SK-N-SH treated with all-trans-retinoic acid at 6 μM for 48 hours (cell line): Measurements from ENCODE around the gene GOLGA1.

Experiments used
- ATAC-seq: fragments of 200-7000 bp; cut with Tn5 transposase; 3 replicates; pipeline ENCODE4 v1.9.1; 2020; ENCODE audit warnings: mild to moderate bottlenecking, moderate library complexity
- ARNTL ChIP-seq: fragments of 450-650 bp; formaldehyde crosslinking; IDR thresholded peaks from 2 replicates; pipeline ENCODE4 v1.5.0; 2020; ENCODE audit warnings: low read depth, mild to moderate bottlenecking, moderate library complexity, borderline replicate concordance
- BACH2 ChIP-seq: fragments of 250-450 bp; sonication (Bioruptor Pico); IDR thresholded peaks from 2 replicates; pipeline ENCODE4 v1.9.0; 2021; ENCODE audit warnings: mild to moderate bottlenecking, borderline replicate concordance
- CREB5 ChIP-seq: fragments of 250-450 bp; sonication (Bioruptor Pico); IDR thresholded peaks from 2 replicates; pipeline ENCODE4 v1.5.1; 2020; ENCODE audit warnings: low read depth, mild to moderate bottlenecking, moderate library complexity
- CSDC2 ChIP-seq: fragments of 250-450 bp; sonication (Bioruptor Pico); IDR thresholded peaks from 2 replicates; pipeline ENCODE4 v1.5.0; 2020; ENCODE audit warnings: mild to moderate bottlenecking, moderate library complexity
- CSRNP3 ChIP-seq: fragments of 250-450 bp; sonication (Bioruptor Pico); IDR thresholded peaks from 2 replicates; pipeline ENCODE4 v1.5.1; 2021; ENCODE audit warnings: mild to moderate bottlenecking, moderate library complexity
- ESRRG ChIP-seq: fragments of 250-450 bp; sonication (Bioruptor Pico); IDR thresholded peaks from 2 replicates; pipeline ENCODE4 v1.6.1; 2021; ENCODE audit warnings: mild to moderate bottlenecking
- GLIS3 ChIP-seq: fragments of 250-450 bp; sonication (Bioruptor Pico); IDR thresholded peaks from 2 replicates; pipeline ENCODE4 v1.5.0; 2020; ENCODE audit warnings: mild to moderate bottlenecking, moderate library complexity
- ISL1 ChIP-seq: fragments of 250-450 bp; sonication (Bioruptor Pico); IDR thresholded peaks from 2 replicates; pipeline ENCODE4 v2.1.2; 2022; ENCODE audit warnings: mild to moderate bottlenecking, moderate library complexity
- PATZ1 ChIP-seq: fragments of 250-450 bp; sonication (Bioruptor Pico); IDR thresholded peaks from 2 replicates; pipeline ENCODE4 v1.8.0; 2020; ENCODE audit warnings: mild to moderate bottlenecking, moderate library complexity, borderline replicate concordance
- POU6F1 ChIP-seq: fragments of 250-450 bp; sonication (Bioruptor Pico); IDR thresholded peaks from 2 replicates; pipeline ENCODE4 v1.8.0; 2021; ENCODE audit warnings: low read depth, mild to moderate bottlenecking, moderate library complexity, borderline replicate concordance
- PPARA ChIP-seq: fragments of 250-450 bp; sonication (Bioruptor Pico); IDR thresholded peaks from 2 replicates; pipeline ENCODE4 v1.5.0; 2020; ENCODE audit warnings: mild to moderate bottlenecking, borderline replicate concordance
- RARB ChIP-seq: fragments of 250-450 bp; sonication (Bioruptor Pico); IDR thresholded peaks from 2 replicates; pipeline ENCODE4 v1.8.0; 2021; ENCODE audit warnings: mild to moderate bottlenecking, moderate library complexity
- SNAI2 ChIP-seq: fragments of 250-450 bp; sonication (Bioruptor Pico); IDR thresholded peaks from 2 replicates; pipeline ENCODE4 v1.5.0; 2020; ENCODE audit warnings: mild to moderate bottlenecking, moderate library complexity
- TCF4 ChIP-seq: fragments of 250-450 bp; sonication (Bioruptor Pico); IDR thresholded peaks from 2 replicates; pipeline ENCODE4 v1.8.0; 2021; ENCODE audit warnings: mild to moderate bottlenecking, moderate library complexity, borderline replicate concordance
- TOX ChIP-seq: fragments of 250-450 bp; sonication (Bioruptor Pico); IDR thresholded peaks from 2 replicates; pipeline ENCODE4 v1.8.0; 2021; ENCODE audit warnings: mild to moderate bottlenecking, moderate library complexity, borderline replicate concordance
- TSHZ2 ChIP-seq: fragments of 250-450 bp; sonication (Bioruptor Pico); IDR thresholded peaks from 2 replicates; pipeline ENCODE4 v1.5.0; 2020; ENCODE audit warnings: mild to moderate bottlenecking, moderate library complexity
- ZC3H10 ChIP-seq: fragments of 250-450 bp; sonication (Bioruptor Pico); IDR thresholded peaks from 2 replicates; pipeline ENCODE4 v1.5.1; 2021; ENCODE audit warnings: mild to moderate bottlenecking, moderate library complexity
- ZFP3 ChIP-seq: fragments of 250-450 bp; sonication (Bioruptor Pico); IDR thresholded peaks from 2 replicates; pipeline ENCODE4 v1.5.0; 2020; ENCODE audit warnings: mild to moderate bottlenecking, moderate library complexity
- ZFP30 ChIP-seq: fragments of 450-650 bp; formaldehyde crosslinking; IDR thresholded peaks from 2 replicates; pipeline ENCODE4 v1.5.0; 2022; ENCODE audit warnings: mild to moderate bottlenecking, moderate library complexity
- ZNF565 ChIP-seq: fragments of 450-650 bp; formaldehyde crosslinking; conservative IDR thresholded peaks from 2 replicates; pipeline ENCODE4 v1.5.0; 2020; ENCODE audit warnings: low read depth, mild to moderate bottlenecking, moderate library complexity
- ZNF8 ChIP-seq: fragments of 450-650 bp; formaldehyde crosslinking; IDR thresholded peaks from 2 replicates; pipeline ENCODE4 v1.5.0; 2020; ENCODE audit warnings: mild to moderate bottlenecking, moderate library complexity

The GOLGA1 gene

GRCh38 chr9:124835026-124835557 lies 105.8 kb downstream of the GOLGA1 start:
- peak; percentile 65 for ATAC-seq
- TF ChIP-seq SNAI2 (CRISPR knock-in tag) (no peak), CSRNP3 (no peak), TOX (no peak), CSDC2 (CRISPR knock-in tag) (no peak), PPARA (CRISPR knock-in tag) (no peak), ZC3H10 (no peak)
- TF ChIP-seq, all 23 proteins: peak for 0

- no peak for TF ChIP-seq PPARA (CRISPR knock-in tag)
- TF ChIP-seq PATZ1 (CRISPR knock-in tag) = no peak
- TF ChIP-seq SNAI2 (CRISPR knock-in tag) = no peak
- no peak for TF ChIP-seq TOX
- TF ChIP-seq ARNTL (CRISPR knock-in tag) = no peak
- TF ChIP-seq CSRNP3 = no peak
- ATAC-seq = peak; percentile 21
Measured at GRCh38 chr9:124834591-124834990, 106.3 kb downstream of the GOLGA1 start.

- no peak for TF ChIP-seq POU6F1 (CRISPR knock-in tag)
- no peak for TF ChIP-seq SNAI2 (CRISPR knock-in tag)
- TF ChIP-seq ISL1 (CRISPR knock-in tag) = no peak
- TF ChIP-seq ESRRG (CRISPR knock-in tag) = no peak
- TF ChIP-seq TOX = no peak
- TF ChIP-seq ZFP3 = no peak
- TF ChIP-seq ZFP30 (CRISPR knock-in tag) = no peak
- TF ChIP-seq ARNTL (CRISPR knock-in tag) = no peak
- TF ChIP-seq BACH2 = no peak
- TF ChIP-seq CREB5 (CRISPR knock-in tag) = no peak
- TF ChIP-seq GLIS3 (CRISPR knock-in tag) = no peak
- TF ChIP-seq RARB (CRISPR knock-in tag) = no peak
- ATAC-seq = no peak
Measured at GRCh38 chr9:124831642-124832364, 109.1 kb downstream of the GOLGA1 start.

- no peak for TF ChIP-seq ZC3H10
- TF ChIP-seq ZFP3 = peak; percentile 94
Measured at GRCh38 chr9:124830593-124830992, 110.3 kb downstream of the GOLGA1 start.

GRCh38 chr9:124829334-124829669 lies 111.6 kb downstream of the GOLGA1 start:
- ATAC-seq = no peak
- TF ChIP-seq CSRNP3 (no peak), ZFP30 (CRISPR knock-in tag) (no peak), TSHZ2 (CRISPR knock-in tag) (no peak), ZC3H10 (no peak), TCF4 (CRISPR knock-in tag) (no peak), ZNF8 (no peak), RARB (CRISPR knock-in tag) (no peak), ESRRG (CRISPR knock-in tag) (no peak), ZNF565 (CRISPR knock-in tag) (no peak), SNAI2 (CRISPR knock-in tag) (no peak)

More at GRCh38 chr9:124830593-124830992, 110.3 kb downstream of the GOLGA1 start:
- no peak for ATAC-seq
